ENCODE measurements around the gene HDAC4. TPM values are rescaled to one million over a fixed set of nuclear protein-coding genes. Genes with fewer than 3 reads are reported as not detected.

Gene HDAC4
- total and polyA plus RNA-seq, 9 of the 15 experiments (the other 6 are each of a cell fraction or from before 2014, with no cell fraction given), result 0.11 to 20.2 (median 4.0) TPM

GRCh38 chr2:239256350-239256743 lies 144.5 kb downstream of the HDAC4 start:
- H3K36me3 ChIP-seq (ENCODE audit: control insufficient read depth, insufficient read depth, low read length), result no peaks in the 10 kb centered on the region
- H3K27me3 ChIP-seq (ENCODE audit: control insufficient read depth in 2 of 2, insufficient read depth in 2 of 2, low read length in 2 of 2), result no peaks in the 10 kb centered on the region
- H3K4me2 ChIP-seq (ENCODE audit: insufficient read depth, low read length), result no peak overlapping the region
- no peak overlapping the region for H3K4me3 ChIP-seq
- H3K9me1 ChIP-seq (ENCODE audit: control insufficient read depth, insufficient read depth, low read length), result no peaks in the 10 kb centered on the region
- H3K4me1 ChIP-seq (replicated peaks in 1 of 2; ENCODE audit: control insufficient read depth in 2 of 2, insufficient read depth in 2 of 2, low read length in 2 of 2), result peaks cover 14 to 30% of the 10 kb centered on the region in 2 experiments
- CTCF ChIA-PET (ENCODE audit: low intra/inter-chr PET ratio), result no interaction called here
- ATAC-seq, result no peak
- no peak for TF ChIP-seq HNRNPLL (IDR thresholded peaks at IDR 0.05; ENCODE audit: low read depth, low read length, poor library complexity, severe bottlenecking)
- no peak for TF ChIP-seq ETV5 (CRISPR knock-in tag; IDR thresholded peaks at IDR 0.05; ENCODE audit: low read depth)
- no peak for TF ChIP-seq SMAD4 (CRISPR knock-in tag; conservative IDR thresholded peaks at IDR 0.05)
- no peak for TF ChIP-seq TCF3 (CRISPR knock-in tag; IDR thresholded peaks at IDR 0.05)
- no peak for TF ChIP-seq ZNF589 (CRISPR knock-in tag; IDR thresholded peaks at IDR 0.05; ENCODE audit: low read depth)
- TF ChIP-seq ZNF518B (CRISPR knock-in tag; IDR thresholded peaks at IDR 0.05), result no peak
- TF ChIP-seq ZNF586 (CRISPR knock-in tag; conservative IDR thresholded peaks at IDR 0.05), result no peak
- TF ChIP-seq NBN (IDR thresholded peaks at IDR 0.05; ENCODE audit: low read depth), result no peak
- no peak for TF ChIP-seq USF2 (CRISPR knock-in tag; IDR thresholded peaks at IDR 0.05)
- no peak for TF ChIP-seq NFIC (IDR thresholded peaks at IDR 0.05)
- TF ChIP-seq GTF2E2 (tag; IDR thresholded peaks at IDR 0.05), result no peak
- 47% methylated on average over 2 of the region's 6 CpGs for WGBS (ENCODE audit: insufficient coverage, low coverage, missing lambda C conversion rate)
- H2AFZ ChIP-seq (ENCODE audit: low read depth, low read length), result no peak overlapping the region
- no peak for FAIRE-seq
- DNase-seq (ENCODE audit: extremely low read depth in 1 of 4, low spot score in 3 of 4), result no peak
- peaks cover 74% of the 10 kb centered on the region for H3K79me2 ChIP-seq (ENCODE audit: control insufficient read depth, insufficient read depth, low read length)
- no peak overlapping the region for H3K27ac ChIP-seq (ENCODE audit: extremely low read depth, low read depth, low read length)
- no TSS peak for BruUV-seq (replicated peaks)
- H4K20me1 ChIP-seq (replicated peaks; ENCODE audit: control insufficient read depth, insufficient read depth, low read length), result no peaks in the 10 kb centered on the region
- H3K9me3 ChIP-seq (replicated peaks; ENCODE audit: control insufficient read depth, insufficient read depth, low read depth, low read length), result no peaks in the 10 kb centered on the region
- intact Hi-C loops (cut with micrococcal nuclease), result no loop called here
- POLR2A ChIA-PET, result interaction anchor here (0.6 kb wide), 1 partner anchor 670 kb away, joined by 3 read pairs; no protein-coding TSS in a partner anchor
- in situ Hi-C loops (cut with MboI), result no loop called here
- no peak overlapping the region; a peak in 1 of 4 replicates for H3K9ac ChIP-seq (ENCODE audit: insufficient read depth in 1 of 2, low read depth in 2 of 2, low read length in 2 of 2)
